OCI-LY1 (cell line): ENCODE measurements around the gene MYRF.

Source experiments
- EZH2 ChIP-seq: fragments of 200-600 bp; sonication (generic), shearing (Covaris generic); IDR thresholded peaks from 2 replicates; pipeline ENCODE4 v1.8.0; 2017; ENCODE audit warnings: borderline replicate concordance, mixed run types, mild to moderate bottlenecking, antibody characterized with exemption, low read length, moderate library complexity, mixed read lengths
- TF ChIP-seq, protein P1 (sequence below): fragments of 200-600 bp; sonication (generic), shearing (Covaris generic); IDR thresholded peaks from 2 replicates; pipeline ENCODE4 v1.5.1; 2017; ENCODE audit warnings: mild to moderate bottlenecking, antibody characterized with exemption, low read length, moderate library complexity, mixed read lengths

DNA sequence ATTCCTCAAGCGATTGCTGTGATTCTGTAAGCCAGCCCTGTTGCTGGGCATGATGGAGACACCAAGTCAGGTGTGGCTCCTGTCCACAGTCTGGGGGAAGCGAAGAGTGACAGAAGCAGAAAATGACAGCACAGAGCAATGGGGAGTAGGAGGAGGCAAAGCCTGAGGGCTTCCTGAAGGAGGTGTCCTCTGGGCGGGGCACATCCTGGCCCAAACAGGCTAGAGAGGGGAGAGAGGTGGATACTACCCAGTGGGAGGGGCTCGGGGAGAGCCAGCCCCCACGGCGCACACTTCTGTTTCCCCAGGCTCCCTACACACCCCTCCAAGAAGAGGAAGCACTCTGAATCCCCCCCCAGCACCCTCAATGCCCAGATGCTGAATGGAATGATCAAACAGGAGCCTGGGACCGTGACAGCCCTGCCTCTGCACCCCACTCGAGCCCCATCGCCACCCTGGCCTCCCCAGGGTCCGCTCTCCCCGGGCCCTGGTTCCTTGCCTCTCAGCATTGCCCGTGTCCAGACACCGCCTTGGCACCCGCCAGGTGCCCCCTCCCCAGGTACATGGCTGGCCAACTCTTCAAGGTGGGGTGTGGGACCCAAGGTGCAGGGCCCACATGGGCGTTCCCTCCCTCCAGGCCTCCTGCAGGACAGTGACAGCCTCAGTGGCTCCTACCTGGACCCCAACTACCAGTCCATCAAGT is 18.9 kb downstream of the MYRF start:
- TF ChIP-seq, protein P1, sequence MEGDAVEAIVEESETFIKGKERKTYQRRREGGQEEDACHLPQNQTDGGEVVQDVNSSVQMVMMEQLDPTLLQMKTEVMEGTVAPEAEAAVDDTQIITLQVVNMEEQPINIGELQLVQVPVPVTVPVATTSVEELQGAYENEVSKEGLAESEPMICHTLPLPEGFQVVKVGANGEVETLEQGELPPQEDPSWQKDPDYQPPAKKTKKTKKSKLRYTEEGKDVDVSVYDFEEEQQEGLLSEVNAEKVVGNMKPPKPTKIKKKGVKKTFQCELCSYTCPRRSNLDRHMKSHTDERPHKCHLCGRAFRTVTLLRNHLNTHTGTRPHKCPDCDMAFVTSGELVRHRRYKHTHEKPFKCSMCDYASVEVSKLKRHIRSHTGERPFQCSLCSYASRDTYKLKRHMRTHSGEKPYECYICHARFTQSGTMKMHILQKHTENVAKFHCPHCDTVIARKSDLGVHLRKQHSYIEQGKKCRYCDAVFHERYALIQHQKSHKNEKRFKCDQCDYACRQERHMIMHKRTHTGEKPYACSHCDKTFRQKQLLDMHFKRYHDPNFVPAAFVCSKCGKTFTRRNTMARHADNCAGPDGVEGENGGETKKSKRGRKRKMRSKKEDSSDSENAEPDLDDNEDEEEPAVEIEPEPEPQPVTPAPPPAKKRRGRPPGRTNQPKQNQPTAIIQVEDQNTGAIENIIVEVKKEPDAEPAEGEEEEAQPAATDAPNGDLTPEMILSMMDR, result no peak
- no peak for TF ChIP-seq EZH2
